Keratinocyte (primary cell): ENCODE results near the gene CIZ1.

Experiments used
- CTCF ChIP-seq, 3 experiments: IDR thresholded peaks in 1 of 3; conservative IDR thresholded peaks in 1 of 3; optimal IDR thresholded peaks in 1 of 3; 2 replicates in 2 of 3; 3 replicates in 1 of 3; pipeline versions ENCODE3 to v1.5.1; 2011; ENCODE audit warnings: low read length in 3 of 3, mild to moderate bottlenecking in 3 of 3, moderate library complexity in 2 of 3, control low read depth in 1 of 3, inconsistent platforms in 1 of 3; ENCODE audit not compliant: insufficient read depth in 2 of 3; ENCODE audit errors: extremely low read depth in 1 of 3
- EZH2 ChIP-seq: IDR thresholded peaks from one replicate; pipeline ENCODE4 v1.6.1; 2012; ENCODE audit warnings: inconsistent platforms, mild to moderate bottlenecking, low read length, moderate library complexity

- TF ChIP-seq CTCF (optimal IDR thresholded peaks at IDR 0.05 in 1 of 3, IDR thresholded peaks at IDR 0.05 in 1 of 3, conservative IDR thresholded peaks at IDR 0.05 in 1 of 3; ENCODE audit: extremely low read depth in 1 of 3, insufficient read depth in 2 of 3, low read length in 3 of 3) (no peak), EZH2 (no peak)
Measured at GRCh38 chr9:128145536-128145935, 45.8 kb downstream of the CIZ1 start.
